ENCODE results near the gene DENND4A.
"Not testable (repeated sequence)": the region's sequence is repeated elsewhere in the genome, so short reads cannot be mapped to it uniquely, and the experiment has no call there.

DENND4A gene

GRCh38 chr15:65623103-65623502, 169.0 kb downstream of the DENND4A start:
- DNase-seq, result no peak

- no peak for DNase-seq
Measured at GRCh38 chr15:65621638-65622037, 170.5 kb downstream of the DENND4A start, which contains the start of gene SLC24A1. TSS of gene SLC24A1 (plus strand) at chr15:65621938. CDS start at chr15:65624081, 2,143 bp downstream.

- no peak for DNase-seq
Measured at GRCh38 chr15:65620833-65621232, 171.3 kb downstream of the DENND4A start.

GRCh38 chr15:65619626-65620290, 172.3 kb downstream of the DENND4A start:
- DNase-seq, result no peak

- DNase-seq, result no peak
Measured at GRCh38 chr15:65618560-65619109, 173.5 kb downstream of the DENND4A start.

GRCh38 chr15:65615887-65616286, 176.2 kb downstream of the DENND4A start:
- DNase-seq, result not testable (repeated sequence)

GRCh38 chr15:65612949-65613744, 178.9 kb downstream of the DENND4A start:
- no peak for DNase-seq

GRCh38 chr15:65612616-65612946, 179.5 kb downstream of the DENND4A start:
- DNase-seq, result no peak

GRCh38 chr15:65611888-65612615, 180.0 kb downstream of the DENND4A start:
- DNase-seq, result no peak

- peak; percentile 23 for DNase-seq
Measured at GRCh38 chr15:65610871-65611718, 181.0 kb downstream of the DENND4A start, which contains the start of gene INTS14. TSS of gene INTS14 (minus strand) at chr15:65611131. CDS start at chr15:65607380, 3,751 bp downstream.

All from cortex of kidney (tissue), 1 donor.